ENCODE measurements around the gene TTI1. TPM values are rescaled to one million over a fixed set of nuclear protein-coding genes. Genes with fewer than 3 reads are reported as not detected.
A peak's percentile ranks its signal among the peaks of the same experiment; 100 is the strongest.

Gene TTI1
- total RNA-seq, 1 donor from 2014 or later: 18.0 TPM

DNA sequence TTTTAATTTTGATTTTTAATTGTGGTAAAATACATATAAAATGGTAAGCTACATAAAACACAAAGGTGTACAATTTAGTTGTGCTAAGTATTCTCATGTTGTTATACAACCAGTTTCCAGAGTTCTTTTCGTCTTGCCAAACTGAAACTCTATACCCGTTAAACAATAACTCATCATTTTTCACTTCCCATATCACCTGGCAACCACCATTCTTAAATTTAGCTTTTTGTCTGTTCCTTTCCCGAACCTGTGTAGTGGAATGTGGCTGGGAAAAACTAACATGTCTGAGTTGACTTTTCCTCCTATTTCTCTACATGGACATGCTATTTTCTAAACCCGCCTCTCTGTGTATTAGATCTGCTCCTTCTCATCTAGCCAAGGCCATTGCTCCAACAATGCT lies 27.9 kb upstream of the TTI1 start:
- intact Hi-C loops (cut with DNase I): loop anchor here (5.0 to 10.0 kb wide), 2 partner anchors 261 to 344 kb away; no protein-coding TSS in a partner anchor
- no peaks in the 10 kb centered on the region for H3K27me3 ChIP-seq
- H3K27ac ChIP-seq: no peak overlapping the region
- no peaks in the 10 kb centered on the region for H3K9me3 ChIP-seq
- H3K36me3 ChIP-seq: peaks cover 42 to 65% of the 10 kb centered on the region in 2 donors
- no peak for DNase-seq (ENCODE audit: low spot score in 2 of 2)
- peaks cover 0 to 5% of the 10 kb centered on the region in 2 donors for H3K4me1 ChIP-seq
- H3K4me3 ChIP-seq: no peak overlapping the region
- TF ChIP-seq, protein P1, sequence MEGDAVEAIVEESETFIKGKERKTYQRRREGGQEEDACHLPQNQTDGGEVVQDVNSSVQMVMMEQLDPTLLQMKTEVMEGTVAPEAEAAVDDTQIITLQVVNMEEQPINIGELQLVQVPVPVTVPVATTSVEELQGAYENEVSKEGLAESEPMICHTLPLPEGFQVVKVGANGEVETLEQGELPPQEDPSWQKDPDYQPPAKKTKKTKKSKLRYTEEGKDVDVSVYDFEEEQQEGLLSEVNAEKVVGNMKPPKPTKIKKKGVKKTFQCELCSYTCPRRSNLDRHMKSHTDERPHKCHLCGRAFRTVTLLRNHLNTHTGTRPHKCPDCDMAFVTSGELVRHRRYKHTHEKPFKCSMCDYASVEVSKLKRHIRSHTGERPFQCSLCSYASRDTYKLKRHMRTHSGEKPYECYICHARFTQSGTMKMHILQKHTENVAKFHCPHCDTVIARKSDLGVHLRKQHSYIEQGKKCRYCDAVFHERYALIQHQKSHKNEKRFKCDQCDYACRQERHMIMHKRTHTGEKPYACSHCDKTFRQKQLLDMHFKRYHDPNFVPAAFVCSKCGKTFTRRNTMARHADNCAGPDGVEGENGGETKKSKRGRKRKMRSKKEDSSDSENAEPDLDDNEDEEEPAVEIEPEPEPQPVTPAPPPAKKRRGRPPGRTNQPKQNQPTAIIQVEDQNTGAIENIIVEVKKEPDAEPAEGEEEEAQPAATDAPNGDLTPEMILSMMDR (IDR thresholded peaks at IDR 0.05): no peak

DNA sequence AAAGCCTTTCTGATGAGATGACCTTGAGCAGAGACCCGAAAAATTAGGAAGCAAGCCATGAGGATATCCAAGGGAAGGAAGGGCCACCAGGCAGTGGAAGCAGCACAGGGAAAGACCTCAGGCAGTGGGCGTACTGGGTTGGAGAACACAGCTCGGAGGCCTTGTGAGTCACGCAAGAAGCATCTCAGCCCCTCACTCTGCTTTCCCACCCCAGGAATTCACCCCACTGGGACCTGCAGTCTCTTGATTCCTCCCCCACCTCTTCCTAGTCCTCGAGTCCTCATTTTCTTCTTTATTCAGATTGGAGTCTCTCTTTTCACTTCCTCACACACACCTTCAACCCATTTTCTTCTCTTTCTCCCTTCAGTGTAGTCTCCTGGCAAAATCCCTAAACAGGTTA lies 27.3 kb upstream of the TTI1 start:
- Histone ChIP-seq H3K9me3 (no peaks in the 10 kb centered on the region), H3K4me1 (no peaks in the 10 kb centered on the region), H3K27ac (no peak overlapping the region), H3K36me3 (peaks cover 42 to 63% of the 10 kb centered on the region in 2 donors), H3K4me3 (no peak overlapping the region), H3K27me3 (no peaks in the 10 kb centered on the region)
- TF ChIP-seq, protein P1 (IDR thresholded peaks at IDR 0.05): no peak
- no peak for DNase-seq (ENCODE audit: low spot score in 2 of 2)
- intact Hi-C loops (cut with DNase I): loop anchor here (5.0 to 10.0 kb wide), 2 partner anchors 262 to 344 kb away; no protein-coding TSS in a partner anchor

DNA sequence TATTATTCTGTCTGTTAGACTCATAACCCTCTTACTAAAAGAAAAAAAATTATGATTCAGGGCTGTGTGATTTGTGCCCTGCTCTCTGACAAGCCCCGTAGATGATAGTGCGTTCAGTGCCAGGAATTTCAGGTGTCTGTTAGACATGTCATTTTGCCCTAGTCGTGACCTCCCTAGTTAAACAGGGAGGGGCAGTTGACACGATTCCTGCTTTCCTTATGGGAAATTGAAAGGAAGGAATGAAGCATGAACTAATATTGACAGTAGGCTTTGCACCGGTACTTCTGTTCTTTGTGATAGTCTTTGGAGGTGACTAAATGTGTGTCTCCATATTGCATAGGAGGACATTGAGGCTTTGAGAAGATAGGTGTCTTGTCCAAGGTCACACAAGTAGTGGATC lies 26.6 kb upstream of the TTI1 start:
- no peak for DNase-seq (ENCODE audit: low spot score in 2 of 2)
- Histone ChIP-seq H3K4me3 (no peak overlapping the region), H3K36me3 (peaks cover 42 to 58% of the 10 kb centered on the region in 2 donors), H3K9me3 (no peaks in the 10 kb centered on the region), H3K4me1 (no peaks in the 10 kb centered on the region), H3K27ac (no peak overlapping the region), H3K27me3 (no peaks in the 10 kb centered on the region)
- intact Hi-C loops (cut with DNase I): loop anchor here (5.0 to 10.0 kb wide), 3 partner anchors 235 to 345 kb away; no protein-coding TSS in a partner anchor
- TF ChIP-seq, protein P1 (IDR thresholded peaks at IDR 0.05): no peak

DNA sequence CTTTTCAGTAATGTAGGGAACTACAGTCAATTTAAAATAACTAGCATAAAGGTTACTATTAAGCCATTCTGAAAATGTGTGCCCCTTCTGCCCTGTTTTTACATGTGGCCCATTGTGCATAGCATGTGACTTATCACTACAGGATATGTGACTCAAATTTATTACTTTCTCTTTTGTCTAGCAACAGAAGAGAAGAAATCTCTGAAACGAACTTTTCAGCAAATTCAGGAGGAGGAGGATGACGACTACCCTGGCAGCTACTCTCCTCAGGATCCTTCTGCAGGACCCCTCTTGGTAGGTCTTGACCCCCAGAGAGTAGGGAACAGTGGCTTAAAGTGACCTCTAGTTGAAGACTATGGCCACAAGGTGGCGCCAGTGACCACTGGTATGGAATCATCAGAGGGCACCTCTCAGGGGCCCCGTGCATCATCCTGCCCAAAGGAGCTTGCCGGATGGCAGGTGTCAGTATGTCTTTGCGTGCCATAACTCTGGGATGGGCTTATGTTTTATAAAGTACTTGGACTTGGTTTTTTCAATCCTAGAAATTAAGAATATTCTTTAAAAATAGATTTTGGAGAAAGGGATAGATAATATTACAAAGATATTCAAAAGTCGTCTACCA lies 24.2 kb upstream of the TTI1 start:
- Histone ChIP-seq H3K27me3 (no peaks in the 10 kb centered on the region), H3K36me3 (peaks cover 35 to 46% of the 10 kb centered on the region in 2 donors), H3K4me3 (no peak overlapping the region), H3K9me3 (no peaks in the 10 kb centered on the region), H3K4me1 (no peaks in the 10 kb centered on the region), H3K27ac (no peak overlapping the region)
- peak; percentile 16 to 93 for DNase-seq (ENCODE audit: low spot score in 2 of 2)
- TF ChIP-seq, protein P1 (IDR thresholded peaks at IDR 0.05): peak; percentile 81 to 93 (median 84)
- intact Hi-C loops (cut with DNase I): loop anchor here (1.0 to 10.0 kb wide), 4 partner anchors 16 to 237 kb away; partner anchors contain the start of gene TGM2

DNA sequence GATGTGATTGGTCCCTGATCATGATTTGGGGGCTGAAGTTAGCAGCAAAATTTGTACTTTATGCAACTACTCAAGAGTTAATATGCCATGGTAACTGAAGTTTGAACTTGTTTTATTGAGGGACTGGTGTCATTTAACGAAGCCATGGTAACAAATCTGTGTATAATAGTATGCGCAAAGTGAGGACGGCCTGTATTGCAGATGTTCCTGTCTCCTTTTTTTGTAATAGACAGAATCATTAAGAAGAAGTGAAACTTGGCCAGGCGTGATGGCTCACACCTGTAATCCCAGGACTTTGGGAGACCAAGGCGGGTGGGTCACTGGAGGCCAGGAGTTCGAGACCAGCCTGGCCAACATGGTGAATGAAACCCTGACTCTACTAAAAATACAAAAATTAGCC lies 22.6 kb upstream of the TTI1 start:
- no peaks in the 10 kb centered on the region for H3K27me3 ChIP-seq
- peaks cover 32 to 40% of the 10 kb centered on the region in 2 donors for H3K36me3 ChIP-seq
- intact Hi-C loops (cut with DNase I): loop anchor here (10.0 kb wide), 1 partner anchor 239 kb away; no protein-coding TSS in a partner anchor
- DNase-seq (ENCODE audit: low spot score in 2 of 2): no peak
- H3K4me1 ChIP-seq: no peaks in the 10 kb centered on the region
- no peaks in the 10 kb centered on the region for H3K9me3 ChIP-seq
- TF ChIP-seq, protein P1 (IDR thresholded peaks at IDR 0.05): no peak
- no peak overlapping the region for H3K4me3 ChIP-seq
- H3K27ac ChIP-seq: no peak overlapping the region

All from ascending aorta (tissue), 2 donors.